ENCODE data around the gene CD82.
"Not testable (repeated sequence)": the region's sequence is repeated elsewhere in the genome, so short reads cannot be mapped to it uniquely, and the experiment has no call there.

The CD82 gene

DNA sequence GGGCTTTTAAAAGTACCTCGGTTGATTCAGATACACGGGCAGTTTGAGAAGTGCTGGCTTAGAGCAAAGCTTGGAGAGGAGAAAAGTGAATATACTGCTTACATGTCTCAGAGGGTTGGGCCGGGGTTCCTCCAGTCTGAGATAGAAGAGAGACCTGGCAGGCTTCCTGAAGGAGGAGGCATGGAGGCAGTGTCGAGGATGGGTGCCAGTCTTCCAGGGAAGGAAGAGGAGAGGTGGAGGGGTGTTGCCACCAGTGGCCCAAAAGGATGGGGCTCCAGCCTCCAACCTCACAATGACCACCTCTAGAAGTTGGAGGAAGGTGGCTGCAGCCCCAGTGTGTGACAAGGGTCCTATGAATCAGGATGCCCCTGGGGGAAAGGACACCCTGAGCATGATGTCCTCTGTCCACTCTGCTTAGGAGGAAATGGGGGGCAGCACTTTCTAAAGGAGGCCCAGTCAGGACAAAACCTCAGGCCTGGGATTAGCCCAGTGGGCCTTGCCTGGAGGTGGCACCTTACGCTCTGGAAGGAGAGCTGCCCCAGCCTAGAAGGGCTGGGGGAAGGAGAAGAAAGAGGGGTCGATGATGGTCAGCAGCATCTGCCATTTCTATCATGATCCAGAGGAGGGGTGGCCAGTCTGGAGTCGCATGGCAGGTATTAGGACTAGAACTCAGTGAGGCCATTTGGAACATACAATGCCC is 65.2 kb downstream of the CD82 start:
- H3K27ac ChIP-seq (ENCODE audit: low read depth, low read length) = no peak overlapping the region
- H3K36me3 ChIP-seq (ENCODE audit: control insufficient read depth, insufficient read depth, low read length) = no peaks in the 10 kb centered on the region
- no peaks in the 10 kb centered on the region for H3K27me3 ChIP-seq (ENCODE audit: control insufficient read depth, insufficient read depth, low read length)
- H3K9ac ChIP-seq (ENCODE audit: low read length) = no peak overlapping the region
- H3K4me1 ChIP-seq (ENCODE audit: control insufficient read depth, insufficient read depth, low read length) = peaks cover 35% of the 10 kb centered on the region
- H3K4me3 ChIP-seq (ENCODE audit: low read length) = no peak overlapping the region

DNA sequence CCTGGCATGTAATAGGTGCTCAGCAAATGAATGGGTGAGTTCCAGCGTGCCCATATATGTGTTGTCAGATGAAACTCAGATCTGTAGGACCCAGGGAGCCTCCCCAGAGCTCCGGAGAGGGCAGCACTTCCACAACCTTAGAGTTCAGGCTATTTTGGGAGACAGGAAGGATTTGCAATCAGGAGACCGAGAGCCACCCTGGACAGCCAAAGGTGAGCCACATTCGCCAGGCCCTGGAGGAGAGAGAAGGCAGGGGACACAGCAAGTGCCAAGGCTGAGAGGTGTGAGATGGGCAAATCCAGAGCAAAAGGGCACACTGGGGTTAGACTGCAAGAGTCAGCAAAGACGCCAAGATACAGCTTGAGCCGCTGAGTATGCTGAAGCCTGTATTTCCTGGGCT is 66.4 kb downstream of the CD82 start:
- Histone ChIP-seq H3K4me3 (ENCODE audit: low read length) (no peak overlapping the region), H3K4me1 (ENCODE audit: control insufficient read depth, insufficient read depth, low read length) (peaks cover 33% of the 10 kb centered on the region), H3K27ac (ENCODE audit: low read depth, low read length) (no peak overlapping the region), H3K9ac (ENCODE audit: low read length) (no peak overlapping the region), H3K27me3 (ENCODE audit: control insufficient read depth, insufficient read depth, low read length) (no peaks in the 10 kb centered on the region), H3K36me3 (ENCODE audit: control insufficient read depth, insufficient read depth, low read length) (no peaks in the 10 kb centered on the region)

DNA sequence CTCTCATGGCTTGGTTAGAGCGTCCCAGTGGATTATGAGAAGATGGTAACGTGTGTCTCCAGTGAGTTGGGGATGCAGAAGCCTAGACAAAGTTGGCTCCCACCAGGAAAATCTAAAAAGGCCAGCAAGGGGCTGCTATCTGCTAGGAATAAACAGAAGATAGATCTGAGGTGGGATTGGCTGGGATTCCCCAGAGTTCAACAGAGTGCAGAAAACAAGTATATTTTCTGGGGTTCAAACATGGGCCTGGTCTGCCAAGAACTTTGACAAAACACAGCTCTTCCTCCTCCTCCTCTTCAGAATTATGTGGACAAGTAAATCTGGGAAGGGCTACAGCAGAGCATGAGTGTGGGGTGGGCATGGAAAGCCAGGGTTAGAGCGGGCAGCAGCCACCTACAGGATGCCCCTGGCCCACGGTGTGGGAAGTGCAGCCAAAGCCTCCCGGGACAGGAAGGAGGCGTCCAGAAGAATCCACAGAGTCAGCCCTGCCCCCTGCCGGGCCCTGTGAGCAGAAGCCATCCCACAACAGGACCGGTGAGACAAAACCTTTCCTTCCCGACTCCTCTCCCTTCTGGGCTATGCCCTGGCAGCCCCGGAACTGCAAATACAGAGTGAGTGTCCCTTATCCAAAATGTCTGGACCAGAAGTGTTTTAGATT is 67.1 kb downstream of the CD82 start:
- Histone ChIP-seq H3K36me3 (ENCODE audit: control insufficient read depth, insufficient read depth, low read length) (no peaks in the 10 kb centered on the region), H3K9ac (ENCODE audit: low read length) (no peak overlapping the region), H3K27me3 (ENCODE audit: control insufficient read depth, insufficient read depth, low read length) (no peaks in the 10 kb centered on the region), H3K27ac (ENCODE audit: low read depth, low read length) (no peak overlapping the region), H3K4me1 (ENCODE audit: control insufficient read depth, insufficient read depth, low read length) (peaks cover 28% of the 10 kb centered on the region), H3K4me3 (ENCODE audit: low read length) (no peak overlapping the region)

DNA sequence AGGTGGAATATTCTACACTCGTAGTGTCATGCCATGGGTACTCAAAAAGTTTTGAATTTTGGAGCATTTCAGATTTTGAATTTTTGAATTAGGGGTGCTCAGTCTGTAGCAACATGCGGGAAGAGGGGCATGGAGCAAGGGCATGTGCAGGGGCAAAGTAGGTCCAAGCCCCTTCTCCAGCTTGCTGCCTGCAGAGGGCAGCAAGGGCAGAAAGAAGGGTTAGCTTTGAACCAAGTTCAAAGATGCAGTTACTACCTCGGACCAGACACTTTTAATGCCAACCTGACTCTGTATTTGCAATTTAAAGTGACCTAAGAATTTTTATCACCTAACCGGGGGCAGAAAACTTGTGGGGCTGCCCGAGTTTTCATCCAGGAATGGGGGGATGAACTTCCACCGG is 68.2 kb downstream of the CD82 start:
- Histone ChIP-seq H3K27me3 (ENCODE audit: control insufficient read depth, insufficient read depth, low read length) (no peaks in the 10 kb centered on the region), H3K27ac (ENCODE audit: low read depth, low read length) (no peak overlapping the region), H3K4me1 (ENCODE audit: control insufficient read depth, insufficient read depth, low read length) (peaks cover 17% of the 10 kb centered on the region), H3K4me3 (ENCODE audit: low read length) (no peak overlapping the region), H3K9ac (ENCODE audit: low read length) (no peak overlapping the region), H3K36me3 (ENCODE audit: control insufficient read depth, insufficient read depth, low read length) (no peaks in the 10 kb centered on the region)

DNA sequence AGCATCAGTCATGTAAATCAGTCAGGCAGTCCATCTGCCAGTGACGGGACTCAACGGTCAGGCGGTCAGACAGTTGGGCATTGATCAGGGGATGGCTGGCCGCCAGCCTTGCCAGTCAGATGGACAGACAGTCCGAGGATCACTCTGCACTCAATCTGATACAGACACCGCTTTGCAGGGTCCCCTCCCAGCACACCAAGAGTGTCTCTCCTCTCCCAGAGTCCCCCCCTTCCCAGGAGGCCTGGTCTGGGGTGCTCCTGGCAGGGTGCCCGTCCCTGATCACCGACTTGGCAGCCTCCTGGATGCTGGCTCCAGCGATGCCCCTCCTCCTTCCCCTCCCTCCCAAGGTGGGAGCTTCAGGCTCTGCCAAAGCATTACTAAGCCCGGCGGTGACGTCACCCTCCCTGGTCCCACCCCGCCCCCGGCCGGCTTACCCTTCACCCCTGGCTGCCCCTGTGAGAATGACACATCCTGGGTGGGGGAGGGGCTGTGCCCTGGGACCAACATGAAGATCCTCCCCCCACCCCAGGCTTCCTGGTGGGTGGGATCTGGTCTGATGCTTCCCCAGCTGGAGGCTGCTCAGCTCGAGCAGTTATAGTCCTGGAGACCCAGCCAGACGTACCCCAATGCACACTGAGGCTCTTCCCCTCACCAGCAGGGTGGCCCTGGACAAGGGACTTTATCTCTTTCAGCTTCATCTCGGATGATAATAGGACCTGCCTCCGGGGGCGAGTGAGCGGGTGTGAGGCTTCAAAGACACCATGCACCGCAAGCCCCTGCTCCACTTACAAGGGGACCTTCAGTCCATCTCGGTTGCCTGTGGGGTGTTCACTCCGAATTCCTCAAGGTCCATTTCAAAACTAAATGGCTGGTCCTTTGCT is 69.2 kb downstream of the CD82 start:
- Histone ChIP-seq H3K27me3 (ENCODE audit: control insufficient read depth, insufficient read depth, low read length) (no peaks in the 10 kb centered on the region), H3K4me3 (ENCODE audit: low read length) (no peak overlapping the region), H3K9ac (ENCODE audit: low read length) (no peak overlapping the region), H3K36me3 (ENCODE audit: control insufficient read depth, insufficient read depth, low read length) (no peaks in the 10 kb centered on the region), H3K4me1 (ENCODE audit: control insufficient read depth, insufficient read depth, low read length) (peaks cover 9% of the 10 kb centered on the region), H3K27ac (ENCODE audit: low read depth, low read length) (no peak overlapping the region)

DNA sequence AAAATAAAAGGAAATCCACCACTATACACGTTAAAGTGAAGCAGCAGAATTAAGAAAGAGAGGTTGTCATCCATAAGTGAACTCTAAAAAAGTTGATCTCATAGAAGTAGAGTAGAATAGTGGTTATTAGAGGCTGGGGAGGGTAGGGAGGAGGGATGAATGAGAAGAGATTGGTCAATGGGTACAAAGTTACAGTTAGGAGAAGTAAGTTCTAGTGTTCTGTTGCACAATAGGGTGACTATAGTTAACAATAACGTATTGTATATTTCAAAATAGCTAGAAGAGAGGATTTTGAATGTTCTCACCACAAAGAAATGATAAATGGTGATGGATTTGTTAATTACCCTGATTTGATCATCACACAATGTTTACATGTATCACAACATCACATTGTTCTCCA is 72.0 kb downstream of the CD82 start:
- peaks cover 2% of the 10 kb centered on the region for H3K27me3 ChIP-seq (ENCODE audit: control insufficient read depth, insufficient read depth, low read length)
- no peak overlapping the region for H3K4me3 ChIP-seq (ENCODE audit: low read length)
- no peaks in the 10 kb centered on the region for H3K36me3 ChIP-seq (ENCODE audit: control insufficient read depth, insufficient read depth, low read length)
- no peak overlapping the region for H3K27ac ChIP-seq (ENCODE audit: low read depth, low read length)
- no peak overlapping the region for H3K9ac ChIP-seq (ENCODE audit: low read length)
- H3K4me1 ChIP-seq (ENCODE audit: control insufficient read depth, insufficient read depth, low read length) = peaks cover 9% of the 10 kb centered on the region

DNA sequence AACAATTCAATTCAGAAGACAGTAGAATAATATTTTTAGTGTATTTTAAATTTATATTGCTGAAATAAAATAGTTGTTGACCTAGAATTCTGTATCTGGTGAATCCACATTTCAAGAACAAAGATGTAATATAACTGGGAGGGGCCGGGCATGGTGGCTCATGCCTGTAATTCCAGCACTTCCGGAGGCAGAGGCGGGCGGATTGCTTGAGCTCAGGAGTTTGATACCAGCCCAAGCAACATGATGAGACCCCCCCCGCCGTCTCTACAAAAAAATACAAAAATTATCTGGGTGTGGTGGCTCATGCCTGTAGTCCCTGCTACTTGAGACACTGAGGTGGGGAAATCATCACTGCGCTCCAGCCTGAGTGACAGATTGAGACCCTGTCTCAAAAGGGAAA is 72.6 kb downstream of the CD82 start:
- peaks cover 2% of the 10 kb centered on the region for H3K27me3 ChIP-seq (ENCODE audit: control insufficient read depth, insufficient read depth, low read length)
- H3K9ac ChIP-seq (ENCODE audit: low read length) = no peak overlapping the region
- no peak overlapping the region for H3K4me3 ChIP-seq (ENCODE audit: low read length)
- no peak overlapping the region for H3K27ac ChIP-seq (ENCODE audit: low read depth, low read length)
- peaks cover 9% of the 10 kb centered on the region for H3K4me1 ChIP-seq (ENCODE audit: control insufficient read depth, insufficient read depth, low read length)
- H3K36me3 ChIP-seq (ENCODE audit: control insufficient read depth, insufficient read depth, low read length) = no peaks in the 10 kb centered on the region

- no peak overlapping the region for H3K4me3 ChIP-seq (ENCODE audit: low read length)
Observed at GRCh38 chr11:44643217-44643616, 77.8 kb downstream of the CD82 start.

GRCh38 chr11:44645827-44646226 is 80.4 kb downstream of the CD82 start:
- Histone ChIP-seq H3K4me1 (ENCODE audit: control insufficient read depth, insufficient read depth, low read length) (no peaks in the 10 kb centered on the region), H3K4me3 (ENCODE audit: low read length) (no peak overlapping the region), H3K9ac (ENCODE audit: low read length) (no peak overlapping the region), H3K27me3 (ENCODE audit: control insufficient read depth, insufficient read depth, low read length) (peaks cover 2% of the 10 kb centered on the region), H3K36me3 (ENCODE audit: control insufficient read depth, insufficient read depth, low read length) (no peaks in the 10 kb centered on the region), H3K27ac (ENCODE audit: low read depth, low read length) (no peak overlapping the region)

More at GRCh38 chr11:44643217-44643616, 77.8 kb downstream of the CD82 start:
- Histone ChIP-seq H3K27me3 (ENCODE audit: control insufficient read depth, insufficient read depth, low read length) (peaks cover 2% of the 10 kb centered on the region), H3K36me3 (ENCODE audit: control insufficient read depth, insufficient read depth, low read length) (no peaks in the 10 kb centered on the region), H3K4me1 (ENCODE audit: control insufficient read depth, insufficient read depth, low read length) (no peaks in the 10 kb centered on the region), H3K9ac (ENCODE audit: low read length) (no peak overlapping the region), H3K27ac (ENCODE audit: low read depth, low read length) (no peak overlapping the region)

- not testable (repeated sequence) for H3K27ac ChIP-seq (ENCODE audit: low read depth, low read length); H3K4me3 ChIP-seq (ENCODE audit: low read length); H3K36me3 ChIP-seq (ENCODE audit: control insufficient read depth, insufficient read depth, low read length); H3K4me1 ChIP-seq (ENCODE audit: control insufficient read depth, insufficient read depth, low read length); H3K9ac ChIP-seq (ENCODE audit: low read length); H3K27me3 ChIP-seq (ENCODE audit: control insufficient read depth, insufficient read depth, low read length)
Observed at GRCh38 chr11:44647255-44647955, 81.9 kb downstream of the CD82 start.

DNA sequence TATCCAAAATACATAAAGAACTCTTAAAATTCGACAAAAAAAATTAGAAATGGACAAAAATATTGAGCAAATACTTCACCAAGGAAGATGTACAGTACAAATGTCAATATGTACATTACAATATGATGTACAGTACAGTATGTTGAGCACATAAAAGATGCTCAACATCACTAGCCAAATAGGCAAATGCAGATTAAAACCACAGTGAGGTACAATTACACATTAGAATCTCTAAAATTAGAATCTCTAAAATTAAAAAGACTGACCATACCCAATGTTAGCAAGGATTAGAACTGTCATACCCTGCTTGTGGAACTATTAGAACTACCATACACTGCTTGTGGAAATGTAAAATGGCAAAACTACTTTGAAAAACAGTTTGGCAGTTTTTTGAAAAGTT is 82.6 kb downstream of the CD82 start:
- no peaks in the 10 kb centered on the region for H3K4me1 ChIP-seq (ENCODE audit: control insufficient read depth, insufficient read depth, low read length)
- H3K27ac ChIP-seq (ENCODE audit: low read depth, low read length) = no peak overlapping the region
- H3K9ac ChIP-seq (ENCODE audit: low read length) = no peak overlapping the region
- no peaks in the 10 kb centered on the region for H3K36me3 ChIP-seq (ENCODE audit: control insufficient read depth, insufficient read depth, low read length)
- H3K27me3 ChIP-seq (ENCODE audit: control insufficient read depth, insufficient read depth, low read length) = no peaks in the 10 kb centered on the region
- H3K4me3 ChIP-seq (ENCODE audit: low read length) = no peak overlapping the region

DNA sequence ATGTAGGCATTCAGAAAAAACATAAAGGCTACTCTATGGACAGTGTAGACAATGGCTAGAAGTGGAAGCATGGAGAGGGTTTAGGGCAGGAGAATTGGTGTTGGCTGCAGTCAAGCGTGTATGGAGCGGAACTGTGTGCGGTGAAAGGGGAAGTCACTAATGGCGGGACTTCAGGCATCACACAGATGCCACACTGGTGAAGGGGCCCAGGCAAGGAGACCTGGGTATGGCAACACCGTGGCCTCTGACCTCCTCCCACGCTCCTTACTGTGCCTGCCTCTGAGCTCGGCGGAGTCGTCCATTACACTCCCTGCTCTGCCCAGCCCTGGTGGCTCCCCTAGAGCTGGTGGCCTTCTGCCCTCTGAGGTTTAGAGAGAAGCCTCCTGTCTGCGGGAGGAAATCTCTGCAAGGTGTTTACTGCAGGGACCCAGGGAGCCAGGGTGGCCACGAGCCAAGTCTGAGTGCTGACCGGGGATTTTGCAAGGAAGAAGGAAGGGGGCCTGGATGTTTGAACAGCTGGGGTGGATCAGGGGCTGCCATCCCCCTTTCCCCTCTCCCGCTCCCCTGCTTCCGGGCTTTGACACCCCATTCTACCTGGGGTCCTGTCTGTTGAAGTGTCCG is 86.2 kb downstream of the CD82 start:
- no peak overlapping the region for H3K9ac ChIP-seq (ENCODE audit: low read length)
- H3K27ac ChIP-seq (ENCODE audit: low read depth, low read length) = no peak overlapping the region
- H3K4me1 ChIP-seq (ENCODE audit: control insufficient read depth, insufficient read depth, low read length) = no peaks in the 10 kb centered on the region
- H3K27me3 ChIP-seq (ENCODE audit: control insufficient read depth, insufficient read depth, low read length) = no peaks in the 10 kb centered on the region
- H3K4me3 ChIP-seq (ENCODE audit: low read length) = no peak overlapping the region
- H3K36me3 ChIP-seq (ENCODE audit: control insufficient read depth, insufficient read depth, low read length) = no peaks in the 10 kb centered on the region
